Adrenal gland (tissue), 5 donors: ENCODE measurements around the gene PACS1.

Source experiments
- CTCF ChIP-seq, 6 experiments: fragments of 450-650 bp in 4 of 6; fragments of 200-600 bp in 2 of 6; sonication (generic) in 1 of 6; IDR thresholded peaks; 1 replicate in 5 of 6; 2 replicates in 1 of 6; pipeline versions ENCODE4 v1.5.1 to v1.8.0; 2016 to 2021; ENCODE audit warnings: antibody characterized with exemption in 6 of 6, mild to moderate bottlenecking in 2 of 6, moderate library complexity in 1 of 6
- POLR2A ChIP-seq, 2 donors: fragments of 450-650 bp; IDR thresholded peaks; one replicate each; pipeline ENCODE4 v1.6.1; 2017; ENCODE audit warnings: antibody characterized with exemption in 2 of 2, mild to moderate bottlenecking in 2 of 2, moderate library complexity in 1 of 2
- donor health status: DM: no; HTN: no; CAD: no.

DNA sequence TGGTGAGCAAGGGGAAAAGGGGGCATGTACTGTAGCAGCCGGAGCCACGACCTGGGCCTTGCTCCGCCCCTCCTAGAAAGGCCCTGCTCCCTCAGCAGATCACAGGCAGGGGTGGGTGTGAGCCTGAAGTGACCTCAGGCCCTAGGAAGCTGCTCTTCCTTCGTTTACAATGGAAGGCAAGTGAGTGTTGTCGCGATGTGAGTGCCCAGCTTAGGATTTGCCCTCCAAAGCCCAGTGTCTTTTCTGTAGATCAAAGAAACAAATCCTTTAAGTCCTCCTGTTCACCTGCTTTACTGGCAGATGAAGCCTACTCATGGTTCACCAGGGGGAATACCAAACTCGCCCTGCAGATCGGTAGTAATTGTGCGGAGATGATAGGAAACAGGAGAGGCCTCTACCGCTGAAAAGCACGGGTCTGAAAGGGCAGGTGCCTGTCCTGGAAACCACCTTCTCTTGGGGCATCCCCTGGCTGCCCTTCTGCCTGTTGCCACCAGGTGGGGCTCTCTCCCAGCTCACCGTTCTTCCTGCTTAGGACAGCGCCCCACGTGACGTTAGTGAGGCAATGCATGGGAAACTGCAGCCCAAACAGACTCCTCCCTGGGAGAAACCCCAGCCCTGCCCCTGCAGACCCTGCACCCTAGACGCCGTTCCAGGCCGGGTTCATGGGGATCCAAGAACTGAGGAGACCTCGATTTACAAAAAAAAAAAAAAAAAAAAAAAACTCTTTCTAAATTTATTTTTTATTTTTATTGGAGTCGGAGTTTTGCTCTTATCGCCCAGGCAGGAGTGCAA, 152.5 kb downstream of the PACS1 start:
- TF ChIP-seq CTCF (IDR thresholded peaks at IDR 0.05) (peak; percentile 94 to 100 (median 99)), POLR2A (IDR thresholded peaks at IDR 0.05) (no peak)
